ENCODE results near the gene RNF213. TPM values are rescaled to one million over a fixed set of nuclear protein-coding genes. Genes with fewer than 3 reads are reported as not detected.

RNF213 gene
- total RNA-seq, 1 donor, result 134 TPM

DNA sequence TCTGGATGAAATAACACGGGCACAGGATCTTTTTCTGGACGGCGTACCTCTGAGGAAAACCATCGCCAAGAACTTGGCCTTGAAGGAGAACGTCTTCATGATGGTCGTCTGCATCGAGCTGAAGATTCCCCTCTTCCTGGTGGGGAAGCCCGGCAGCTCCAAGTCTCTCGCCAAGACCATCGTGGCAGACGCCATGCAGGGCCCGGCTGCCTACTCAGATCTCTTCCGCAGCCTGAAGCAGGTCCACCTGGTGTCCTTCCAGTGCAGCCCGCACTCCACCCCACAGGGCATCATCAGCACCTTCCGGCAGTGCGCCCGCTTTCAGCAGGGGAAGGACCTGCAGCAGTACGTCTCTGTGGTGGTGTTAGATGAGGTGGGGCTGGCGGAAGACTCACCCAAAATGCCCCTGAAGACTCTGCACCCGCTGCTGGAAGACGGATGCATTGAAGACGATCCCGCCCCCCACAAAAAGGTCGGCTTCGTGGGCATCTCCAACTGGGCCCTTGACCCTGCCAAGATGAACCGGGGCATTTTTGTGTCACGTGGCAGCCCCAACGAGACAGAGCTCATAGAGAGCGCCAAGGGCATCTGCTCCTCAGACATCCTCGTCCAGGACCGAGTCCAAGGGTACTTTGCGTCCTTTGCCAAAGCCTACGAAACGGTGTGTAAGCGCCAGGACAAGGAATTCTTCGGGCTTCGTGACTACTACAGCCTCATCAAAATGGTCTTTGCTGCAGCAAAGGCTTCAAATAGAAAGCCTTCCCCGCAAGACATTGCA, 86.0 kb downstream of the RNF213 start:
- no peak overlapping the region for H3K4me3 ChIP-seq (ENCODE audit: insufficient read depth, low read length)
- no peak overlapping the region for H3K27ac ChIP-seq (ENCODE audit: low read depth, low read length)
- DNase-seq (ENCODE audit: insufficient read length, low spot score, missing footprints), result no peak
- no peaks in the 10 kb centered on the region for H3K79me2 ChIP-seq (ENCODE audit: insufficient read depth, low read length)
- peaks cover 90% of the 10 kb centered on the region for H3K36me3 ChIP-seq (ENCODE audit: insufficient read depth, low read length)
- no peak overlapping the region for H3K4me2 ChIP-seq (ENCODE audit: insufficient read depth, low read length)
- peaks cover 14% of the 10 kb centered on the region for H4K20me1 ChIP-seq (ENCODE audit: insufficient read depth, low read length)
- H2AFZ ChIP-seq (ENCODE audit: low read length), result no peak overlapping the region
- H3K27me3 ChIP-seq (ENCODE audit: insufficient read depth, low read length), result no peaks in the 10 kb centered on the region
- TF ChIP-seq, protein P1, sequence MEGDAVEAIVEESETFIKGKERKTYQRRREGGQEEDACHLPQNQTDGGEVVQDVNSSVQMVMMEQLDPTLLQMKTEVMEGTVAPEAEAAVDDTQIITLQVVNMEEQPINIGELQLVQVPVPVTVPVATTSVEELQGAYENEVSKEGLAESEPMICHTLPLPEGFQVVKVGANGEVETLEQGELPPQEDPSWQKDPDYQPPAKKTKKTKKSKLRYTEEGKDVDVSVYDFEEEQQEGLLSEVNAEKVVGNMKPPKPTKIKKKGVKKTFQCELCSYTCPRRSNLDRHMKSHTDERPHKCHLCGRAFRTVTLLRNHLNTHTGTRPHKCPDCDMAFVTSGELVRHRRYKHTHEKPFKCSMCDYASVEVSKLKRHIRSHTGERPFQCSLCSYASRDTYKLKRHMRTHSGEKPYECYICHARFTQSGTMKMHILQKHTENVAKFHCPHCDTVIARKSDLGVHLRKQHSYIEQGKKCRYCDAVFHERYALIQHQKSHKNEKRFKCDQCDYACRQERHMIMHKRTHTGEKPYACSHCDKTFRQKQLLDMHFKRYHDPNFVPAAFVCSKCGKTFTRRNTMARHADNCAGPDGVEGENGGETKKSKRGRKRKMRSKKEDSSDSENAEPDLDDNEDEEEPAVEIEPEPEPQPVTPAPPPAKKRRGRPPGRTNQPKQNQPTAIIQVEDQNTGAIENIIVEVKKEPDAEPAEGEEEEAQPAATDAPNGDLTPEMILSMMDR (IDR thresholded peaks at IDR 0.05; ENCODE audit: extremely low read depth, low read depth, low read length), result no peak
- no peaks in the 10 kb centered on the region for H3K9me3 ChIP-seq (ENCODE audit: low read depth, low read length)
- H3K4me1 ChIP-seq (ENCODE audit: insufficient read depth, low read length), result no peaks in the 10 kb centered on the region

- Histone ChIP-seq H3K4me3 (ENCODE audit: insufficient read depth, low read length) (no peak overlapping the region), H4K20me1 (ENCODE audit: insufficient read depth, low read length) (peaks cover 14% of the 10 kb centered on the region), H3K79me2 (ENCODE audit: insufficient read depth, low read length) (no peaks in the 10 kb centered on the region), H3K9me3 (ENCODE audit: low read depth, low read length) (no peaks in the 10 kb centered on the region), H3K27ac (ENCODE audit: low read depth, low read length) (no peak overlapping the region), H3K4me2 (ENCODE audit: insufficient read depth, low read length) (no peak overlapping the region), H3K4me1 (ENCODE audit: insufficient read depth, low read length) (no peaks in the 10 kb centered on the region), H3K36me3 (ENCODE audit: insufficient read depth, low read length) (peaks cover 93% of the 10 kb centered on the region), H3K27me3 (ENCODE audit: insufficient read depth, low read length) (no peaks in the 10 kb centered on the region), H2AFZ (ENCODE audit: low read length) (no peak overlapping the region)
- TF ChIP-seq, protein P1 (IDR thresholded peaks at IDR 0.05; ENCODE audit: extremely low read depth, low read depth, low read length), result no peak
- no peak for DNase-seq (ENCODE audit: insufficient read length, low spot score, missing footprints)
Measured at GRCh38 chr17:80347536-80347935, 86.9 kb downstream of the RNF213 start.

DNA sequence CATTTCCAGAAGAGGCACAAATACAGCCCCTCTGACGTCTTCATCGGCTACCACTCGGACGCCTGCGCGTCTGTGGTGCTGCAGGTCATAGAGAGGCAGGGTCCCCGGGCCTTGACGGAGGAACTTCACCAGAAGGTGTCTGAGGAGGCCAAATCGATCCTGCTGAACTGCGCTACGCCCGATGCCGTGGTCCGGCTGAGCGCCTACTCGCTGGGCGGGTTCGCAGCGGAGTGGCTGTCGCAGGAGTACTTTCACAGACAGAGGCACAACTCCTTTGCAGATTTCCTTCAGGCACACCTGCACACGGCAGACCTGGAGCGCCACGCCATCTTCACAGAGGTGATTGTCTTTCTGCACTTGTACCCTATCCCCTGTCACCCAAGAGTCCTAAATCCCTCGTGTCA, 87.3 kb downstream of the RNF213 start:
- Histone ChIP-seq H3K27me3 (ENCODE audit: insufficient read depth, low read length) (no peaks in the 10 kb centered on the region), H3K36me3 (ENCODE audit: insufficient read depth, low read length) (peaks cover 97% of the 10 kb centered on the region)

DNA sequence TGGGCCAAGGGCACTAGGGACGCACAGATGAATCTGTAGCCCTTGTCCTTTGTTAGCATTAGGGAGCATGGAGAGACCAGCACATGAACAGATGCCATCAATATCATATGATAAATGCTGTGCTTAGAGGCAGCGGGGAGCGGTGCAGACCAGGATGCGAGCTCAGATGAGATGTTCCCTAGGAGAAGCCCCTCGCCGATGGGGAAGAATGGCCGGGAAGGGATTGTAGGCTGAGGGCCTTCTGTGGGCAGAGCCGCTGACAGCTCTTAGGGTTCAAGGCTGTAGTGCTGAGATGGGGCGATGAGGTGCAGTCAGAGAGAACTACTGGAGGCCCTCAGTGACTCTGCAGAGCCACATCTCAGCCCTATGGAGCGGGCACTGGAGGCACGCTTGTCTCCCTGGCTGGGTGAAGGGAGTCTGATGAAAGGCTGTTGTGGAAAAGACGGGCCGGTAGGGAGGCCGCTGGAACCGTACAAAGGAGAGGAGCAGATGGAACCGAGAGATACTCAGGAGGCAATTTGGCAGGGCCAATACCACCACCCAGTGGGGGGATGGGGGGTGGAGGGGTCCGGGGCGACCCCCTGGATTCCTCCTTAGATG, 88.0 kb downstream of the RNF213 start:
- Histone ChIP-seq H2AFZ (ENCODE audit: low read length) (no peak overlapping the region), H3K9me3 (ENCODE audit: low read depth, low read length) (no peaks in the 10 kb centered on the region), H3K4me2 (ENCODE audit: insufficient read depth, low read length) (no peak overlapping the region), H3K4me3 (ENCODE audit: insufficient read depth, low read length) (no peak overlapping the region), H3K79me2 (ENCODE audit: insufficient read depth, low read length) (no peaks in the 10 kb centered on the region), H3K36me3 (ENCODE audit: insufficient read depth, low read length) (peaks cover 97% of the 10 kb centered on the region), H3K27ac (ENCODE audit: low read depth, low read length) (no peak overlapping the region), H3K27me3 (ENCODE audit: insufficient read depth, low read length) (no peaks in the 10 kb centered on the region), H4K20me1 (ENCODE audit: insufficient read depth, low read length) (peaks cover 14% of the 10 kb centered on the region), H3K4me1 (ENCODE audit: insufficient read depth, low read length) (no peaks in the 10 kb centered on the region)
- DNase-seq (ENCODE audit: insufficient read length, low spot score, missing footprints), result no peak
- TF ChIP-seq, protein P1 (IDR thresholded peaks at IDR 0.05; ENCODE audit: extremely low read depth, low read depth, low read length), result no peak

More for the DNA sequence above, 87.3 kb downstream of the RNF213 start:
- H3K9me3 ChIP-seq (ENCODE audit: low read depth, low read length), result no peaks in the 10 kb centered on the region
- no peak overlapping the region for H2AFZ ChIP-seq (ENCODE audit: low read length)
- TF ChIP-seq, protein P1 (IDR thresholded peaks at IDR 0.05; ENCODE audit: extremely low read depth, low read depth, low read length), result no peak
- no peak overlapping the region for H3K4me3 ChIP-seq (ENCODE audit: insufficient read depth, low read length)
- H3K4me2 ChIP-seq (ENCODE audit: insufficient read depth, low read length), result no peak overlapping the region
- peaks cover 14% of the 10 kb centered on the region for H4K20me1 ChIP-seq (ENCODE audit: insufficient read depth, low read length)
- H3K79me2 ChIP-seq (ENCODE audit: insufficient read depth, low read length), result no peaks in the 10 kb centered on the region
- no peak overlapping the region for H3K27ac ChIP-seq (ENCODE audit: low read depth, low read length)
- no peak for DNase-seq (ENCODE audit: insufficient read length, low spot score, missing footprints)
- no peaks in the 10 kb centered on the region for H3K4me1 ChIP-seq (ENCODE audit: insufficient read depth, low read length)
